ENCODE results near the gene PLK1. TPM values are rescaled to one million over a fixed set of nuclear protein-coding genes. Genes with fewer than 3 reads are reported as not detected.
A peak's percentile ranks its signal among the peaks of the same experiment; 100 is the strongest.

Gene PLK1
- total RNA-seq, 1 donor from 2014 or later = 14.5 TPM

- H3K36me3 Mint-ChIP-seq (ENCODE audit: low read depth) = peaks cover 10% of the 10 kb centered on the region
- DNase-seq (ENCODE audit: low spot score) = no peak
- no peaks in the 10 kb centered on the region for H3K27me3 Mint-ChIP-seq (ENCODE audit: low read depth)
- peak overlapping the region; percentile 94 for H3K27ac Mint-ChIP-seq (ENCODE audit: unreplicated experiment)
- no peaks in the 10 kb centered on the region for H3K9me3 Mint-ChIP-seq (ENCODE audit: low read depth)
- peak overlapping the region; percentile 91 for H3K4me3 Mint-ChIP-seq (ENCODE audit: unreplicated experiment)
- TF ChIP-seq CTCF (IDR thresholded peaks at IDR 0.05) = no peak
- peaks cover 29% of the 10 kb centered on the region for H3K4me1 Mint-ChIP-seq (ENCODE audit: low read depth)
These were observed 38.1 kb upstream of the PLK1 start for GRCh38 chr16:23640615-23640930.

GRCh38 chr16:23640931-23641765, 37.5 kb upstream of the PLK1 start, which contains the start of the genes DCTN5 and PALB2:
Gene DCTN5 (plus strand): TSS chr16:23641466. CDS start chr16:23641543, 77 bp downstream.
Gene PALB2 (minus strand): TSS chr16:23641310. CDS start chr16:23641157, 153 bp downstream.
- Mint-ChIP-seq H3K9me3 (ENCODE audit: low read depth) (no peaks in the 10 kb centered on the region), H3K4me1 (ENCODE audit: low read depth) (peaks cover 33% of the 10 kb centered on the region), H3K4me3 (ENCODE audit: unreplicated experiment) (peak within 1 kb of the TSS; percentile 91), H3K27me3 (ENCODE audit: low read depth) (no peaks in the 10 kb centered on the region), H3K36me3 (ENCODE audit: low read depth) (peaks cover 11% of the 10 kb centered on the region), H3K27ac (ENCODE audit: unreplicated experiment) (peak within 1 kb of the TSS; percentile 94)
- DNase-seq (ENCODE audit: low spot score) = peak; percentile 97
- no peak for TF ChIP-seq CTCF (IDR thresholded peaks at IDR 0.05)

GRCh38 chr16:23642246-23642774, 36.4 kb upstream of the PLK1 start:
- H3K9me3 Mint-ChIP-seq (ENCODE audit: low read depth) = no peaks in the 10 kb centered on the region
- peak overlapping the region; percentile 94 for H3K27ac Mint-ChIP-seq (ENCODE audit: unreplicated experiment)
- TF ChIP-seq CTCF (IDR thresholded peaks at IDR 0.05) = no peak
- peak overlapping the region; percentile 91 for H3K4me3 Mint-ChIP-seq (ENCODE audit: unreplicated experiment)
- no peak for DNase-seq (ENCODE audit: low spot score)
- H3K36me3 Mint-ChIP-seq (ENCODE audit: low read depth) = peaks cover 15% of the 10 kb centered on the region
- peaks cover 35% of the 10 kb centered on the region for H3K4me1 Mint-ChIP-seq (ENCODE audit: low read depth)
- H3K27me3 Mint-ChIP-seq (ENCODE audit: low read depth) = no peaks in the 10 kb centered on the region

GRCh38 chr16:23650674-23651416, 27.8 kb upstream of the PLK1 start:
- peaks cover 9% of the 10 kb centered on the region for H3K4me1 Mint-ChIP-seq (ENCODE audit: low read depth)
- peaks cover 31% of the 10 kb centered on the region for H3K36me3 Mint-ChIP-seq (ENCODE audit: low read depth)
- no peak overlapping the region for H3K27ac Mint-ChIP-seq (ENCODE audit: unreplicated experiment)
- no peaks in the 10 kb centered on the region for H3K9me3 Mint-ChIP-seq (ENCODE audit: low read depth)
- no peak overlapping the region for H3K4me3 Mint-ChIP-seq (ENCODE audit: unreplicated experiment)
- TF ChIP-seq CTCF (IDR thresholded peaks at IDR 0.05) = no peak
- no peak for DNase-seq (ENCODE audit: low spot score)
- no peaks in the 10 kb centered on the region for H3K27me3 Mint-ChIP-seq (ENCODE audit: low read depth)

- Mint-ChIP-seq H3K27ac (ENCODE audit: unreplicated experiment) (no peak overlapping the region), H3K4me1 (ENCODE audit: low read depth) (peaks cover 3% of the 10 kb centered on the region), H3K4me3 (ENCODE audit: unreplicated experiment) (no peak overlapping the region), H3K9me3 (ENCODE audit: low read depth) (no peaks in the 10 kb centered on the region), H3K36me3 (ENCODE audit: low read depth) (peaks cover 22% of the 10 kb centered on the region), H3K27me3 (ENCODE audit: low read depth) (no peaks in the 10 kb centered on the region)
- TF ChIP-seq CTCF (IDR thresholded peaks at IDR 0.05) = no peak
- DNase-seq (ENCODE audit: low spot score) = no peak
These were observed 26.7 kb upstream of the PLK1 start for GRCh38 chr16:23651943-23652468.
